ENCODE measurements around the gene BHMT.

BHMT gene

DNA sequence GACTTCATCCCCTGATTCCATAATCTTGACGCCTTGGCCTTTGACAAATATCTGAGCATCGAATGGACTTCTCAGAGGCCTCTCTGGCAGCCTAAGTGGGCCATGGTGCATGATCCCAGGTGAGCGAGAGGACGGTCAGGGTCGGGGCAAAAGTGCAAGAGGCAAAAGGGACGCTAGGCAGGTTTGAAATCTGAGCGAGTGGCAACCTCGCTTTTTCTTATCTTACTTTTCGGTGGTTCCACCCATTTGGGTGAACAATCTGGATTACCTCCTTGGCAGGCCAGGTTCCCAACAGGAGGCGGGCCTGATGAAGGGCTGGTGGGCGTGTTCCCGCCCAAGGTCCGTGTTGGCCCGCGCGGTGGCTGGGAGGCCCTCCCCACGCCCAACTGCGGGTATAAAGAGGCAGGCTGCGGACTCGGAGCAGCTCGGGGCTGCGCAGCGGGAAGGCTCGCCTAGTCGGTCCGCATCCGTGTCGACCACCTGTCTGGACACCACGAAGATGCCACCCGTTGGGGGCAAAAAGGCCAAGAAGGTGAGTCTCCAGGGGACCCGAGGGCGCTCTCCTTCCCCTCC is at the start of gene BHMT:
TSS of gene BHMT (plus strand) at position 423 of the 573 bp plus-strand sequence. CDS start at position 500, 77 bp downstream.
- DNase-seq (ENCODE audit: low read depth) = no peak

- DNase-seq (ENCODE audit: low read depth) = no peak
Measured at GRCh38 chr5:79062436-79062835, 49.2 kb upstream of the BHMT start.

DNA sequence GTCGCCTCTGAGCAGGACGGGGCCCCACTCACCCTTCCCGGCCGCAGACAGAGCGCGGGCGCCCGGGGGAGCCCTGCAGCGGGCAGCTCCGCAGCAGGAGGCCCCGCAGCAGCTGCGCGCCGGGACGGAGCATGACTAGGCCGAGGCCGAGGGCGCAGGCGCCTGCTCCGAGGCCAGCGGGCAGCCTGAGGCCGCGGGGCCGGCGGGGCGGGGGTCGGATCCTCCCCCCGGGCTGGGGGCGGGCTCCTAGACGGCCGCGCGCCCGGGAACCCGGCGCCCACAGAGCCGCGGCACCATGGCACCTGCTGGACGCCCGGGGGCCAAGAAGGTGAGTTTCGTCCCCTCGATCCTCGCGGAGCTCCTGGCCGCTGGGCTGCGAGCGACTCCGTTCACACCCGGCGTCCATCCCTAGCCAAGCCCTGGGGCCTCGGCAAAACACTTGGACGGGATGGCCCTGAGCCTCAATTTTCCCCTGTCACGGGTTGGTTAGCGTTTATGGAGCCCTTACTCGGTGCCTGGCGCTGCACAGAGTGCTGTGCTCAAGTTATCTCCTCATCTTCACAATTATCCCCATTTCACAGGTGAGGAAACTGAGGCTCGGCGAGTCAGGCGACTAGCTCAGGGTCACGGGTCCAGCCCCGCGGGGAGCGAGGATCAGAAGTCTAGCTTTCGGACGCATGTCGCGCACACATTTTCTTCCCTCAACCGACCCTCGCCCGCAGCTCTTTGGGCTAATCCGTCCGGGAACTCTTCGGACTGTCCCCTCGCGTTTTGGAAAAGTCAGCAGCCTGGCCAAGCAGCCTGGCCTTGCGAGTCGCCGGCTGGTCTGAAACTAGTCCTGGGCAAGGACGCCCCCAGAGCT is 41.9 kb upstream of the BHMT start, which contains the start of the genes BHMT2 and DMGDH:
TSS of gene BHMT2 (plus strand) at position 280 of the 862 bp plus-strand sequence. CDS start at position 296, 16 bp downstream.
TSS of gene DMGDH (minus strand) at position 187 of the 862 bp plus-strand sequence. CDS start at position 133, 54 bp downstream.
- peak; percentile 58 for DNase-seq (ENCODE audit: low read depth)

GRCh38 chr5:79070350-79070667 is 41.3 kb upstream of the BHMT start:
- DNase-seq (ENCODE audit: low read depth) = peak; percentile 10

DNA sequence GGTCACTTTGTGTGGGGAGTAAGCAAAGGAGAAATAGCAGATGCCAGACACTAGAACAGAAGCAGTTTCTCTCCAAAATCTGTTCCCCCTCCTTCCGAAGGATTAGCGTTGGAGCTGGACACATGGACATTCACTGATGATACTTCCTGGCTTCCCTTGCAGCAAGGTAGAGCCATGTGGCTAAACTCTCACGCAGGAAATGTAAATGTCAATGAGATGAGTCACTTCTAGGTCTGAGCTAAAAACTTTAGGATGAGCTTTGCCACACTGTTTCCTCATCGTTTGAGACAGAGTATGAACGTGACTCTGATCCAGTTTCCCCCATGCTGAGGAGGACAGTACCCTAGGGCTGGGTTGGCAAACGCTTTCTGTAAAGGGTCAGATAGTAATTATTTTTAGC is 37.0 kb upstream of the BHMT start:
- DNase-seq (ENCODE audit: low read depth) = peak; percentile 55

DNA sequence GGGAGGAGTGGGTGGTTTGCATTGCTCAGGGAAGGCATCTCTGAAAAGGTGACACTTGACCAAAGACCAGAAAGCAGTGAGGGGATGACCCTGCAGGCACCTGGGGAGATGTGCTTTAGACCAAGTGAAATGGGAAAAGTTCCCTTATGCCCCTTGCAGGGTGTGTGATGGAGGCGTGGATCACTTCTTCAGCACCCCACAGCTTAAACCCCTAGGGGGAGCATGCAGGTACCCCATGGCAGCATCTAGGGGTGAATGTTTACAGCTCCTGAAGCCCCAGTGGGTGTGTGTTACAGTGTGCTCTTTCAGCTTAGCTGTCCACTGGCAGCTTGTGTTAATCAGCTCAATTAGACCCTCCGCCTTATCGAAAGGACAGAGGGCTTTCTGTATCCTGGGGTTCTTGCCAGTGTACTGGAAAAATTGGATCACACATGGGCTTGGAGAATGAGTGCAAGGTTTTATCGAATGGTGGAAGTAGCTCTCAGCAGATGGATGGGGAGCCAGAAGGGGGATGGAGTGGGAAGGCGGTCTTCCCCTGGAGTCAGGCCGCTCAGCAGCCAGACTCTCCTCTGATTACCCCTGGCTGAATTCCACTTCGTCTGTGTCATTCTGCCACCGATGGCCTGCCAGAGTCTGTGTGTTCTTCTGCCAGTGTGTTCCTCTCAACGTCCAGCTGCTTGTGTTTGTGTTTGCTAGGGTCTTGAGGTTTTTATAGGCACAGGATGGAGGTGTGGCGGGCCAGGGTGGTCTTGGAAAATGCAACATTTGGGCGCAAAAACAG is 35.8 kb upstream of the BHMT start:
- DNase-seq (ENCODE audit: low read depth) = no peak

DNA sequence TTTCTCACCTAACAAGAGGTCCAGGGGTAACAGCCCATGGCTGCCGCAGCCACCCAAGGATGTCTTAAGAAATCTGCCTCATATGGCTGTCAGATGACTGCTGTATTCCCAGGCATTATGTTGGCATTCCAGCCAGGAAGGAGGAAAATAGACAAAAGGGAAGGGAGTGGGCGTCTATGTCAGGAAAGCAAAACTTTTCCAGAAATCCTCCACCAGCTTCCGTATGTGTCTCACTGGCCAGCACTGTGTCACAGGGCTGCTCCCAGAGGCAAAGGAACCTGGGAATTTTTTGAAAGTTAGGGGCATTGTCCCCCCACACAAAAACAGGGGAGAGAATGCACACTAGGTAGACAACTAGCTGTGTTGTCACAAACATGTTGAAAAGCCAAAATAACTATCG is 34.8 kb upstream of the BHMT start:
- no peak for DNase-seq (ENCODE audit: low read depth)

DNA sequence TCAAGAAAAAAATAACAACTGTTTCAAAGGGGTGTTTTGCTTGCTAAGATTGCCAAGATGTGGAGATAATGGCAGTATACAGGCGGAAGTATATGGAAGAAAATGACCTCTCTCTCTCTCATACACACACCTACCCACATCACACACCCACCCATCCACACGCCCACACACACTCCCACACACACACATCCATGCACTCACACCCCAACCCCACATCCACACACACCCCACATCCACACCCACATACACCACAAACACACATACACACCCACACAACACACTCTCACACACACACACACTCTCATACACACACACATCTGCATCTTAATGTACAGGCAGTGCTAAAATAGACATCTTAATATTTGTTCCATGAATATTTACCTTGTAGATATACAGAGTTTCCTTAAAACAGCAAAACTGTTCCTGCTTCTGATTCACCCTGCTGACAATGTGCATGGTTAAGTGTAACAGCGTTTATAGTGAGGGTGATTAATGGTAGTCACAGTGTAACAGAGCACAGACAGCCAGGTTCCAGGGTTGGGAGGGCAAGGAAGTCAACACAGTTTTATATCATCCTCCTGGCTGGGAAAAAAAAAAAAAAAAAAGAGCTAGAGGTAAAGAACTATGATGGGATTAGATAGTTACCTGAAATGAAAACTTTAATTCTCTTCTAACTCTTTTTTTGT is 33.8 kb upstream of the BHMT start:
- DNase-seq (ENCODE audit: low read depth) = peak; percentile 36

DNA sequence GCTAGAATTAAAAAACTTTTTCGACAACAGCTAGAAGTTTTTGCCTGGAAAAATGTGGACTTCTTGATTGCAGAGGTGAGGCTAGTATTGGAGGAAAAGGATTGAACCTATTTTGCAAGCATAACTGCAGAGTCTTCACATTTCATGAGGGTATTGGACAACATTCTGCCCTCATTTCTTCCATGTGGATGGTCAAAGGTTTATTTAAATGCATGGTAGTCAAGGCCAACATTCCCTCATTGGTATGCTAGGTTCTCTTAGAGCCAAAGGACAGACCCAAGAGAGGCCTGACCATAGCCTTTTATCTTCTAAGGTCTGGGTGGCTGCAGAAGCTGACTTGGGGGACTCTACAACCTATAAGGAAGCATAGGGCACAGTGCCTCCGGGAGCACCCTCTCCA is 30.8 kb upstream of the BHMT start:
- DNase-seq (ENCODE audit: low read depth) = no peak

DNA sequence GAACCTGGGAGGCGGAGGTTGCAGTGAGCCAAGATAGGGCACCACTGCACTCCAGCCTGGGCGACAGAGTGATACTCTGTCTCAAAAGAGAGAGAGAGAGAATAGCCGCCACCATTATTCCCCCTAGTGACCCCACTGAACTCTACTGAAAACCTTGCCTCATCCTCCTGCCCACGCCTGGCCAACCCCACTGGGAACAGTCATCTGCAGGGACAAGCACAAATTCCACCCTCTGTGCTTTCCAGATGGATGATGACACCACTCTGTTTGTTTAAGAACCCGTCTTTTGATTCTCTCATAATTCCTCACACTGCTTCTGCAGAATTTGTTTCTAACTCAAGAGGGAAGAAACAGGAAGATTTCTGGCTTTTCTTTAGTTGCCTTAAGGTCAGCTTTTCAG is 29.8 kb upstream of the BHMT start:
- no peak for DNase-seq (ENCODE audit: low read depth)

DNA sequence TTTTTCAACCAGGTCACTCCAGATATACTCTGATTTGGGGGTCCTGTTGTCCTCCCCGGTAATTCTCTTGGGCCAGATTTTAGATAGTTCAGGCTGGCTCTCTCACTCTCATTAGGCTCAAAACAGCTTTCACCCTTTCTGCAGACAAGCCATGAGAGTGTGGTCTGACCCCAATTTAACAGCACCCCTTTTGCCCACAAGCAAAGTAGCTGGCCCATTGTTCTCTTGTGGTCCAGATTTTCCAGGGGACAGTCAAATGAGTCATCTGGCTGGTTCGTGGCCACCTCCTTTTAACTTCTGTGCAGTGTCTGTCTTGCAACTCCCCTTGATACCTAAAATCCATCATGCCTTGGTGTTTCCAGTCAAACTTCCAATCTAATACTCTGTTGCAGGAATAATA is 25.5 kb upstream of the BHMT start:
- DNase-seq (ENCODE audit: low read depth) = no peak

DNA sequence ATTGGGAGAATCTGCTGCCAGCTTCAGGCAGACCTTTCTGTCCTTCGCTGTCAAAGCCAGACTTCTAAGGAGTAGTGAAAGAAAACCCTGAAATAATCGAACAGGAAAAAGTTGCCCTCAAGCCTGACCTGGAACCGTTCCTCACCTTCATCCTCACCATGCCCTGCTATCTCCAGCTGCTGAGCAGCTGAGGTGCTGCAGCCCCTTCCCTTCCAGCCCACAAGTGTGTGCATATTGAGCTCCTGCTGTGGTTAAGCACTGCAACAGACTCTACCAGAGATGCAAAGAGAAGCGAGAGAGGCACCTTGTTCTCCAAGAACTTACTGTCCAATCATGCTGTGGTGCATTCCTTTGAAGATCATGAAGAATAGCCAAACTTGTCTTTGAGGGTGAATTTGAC is 23.1 kb upstream of the BHMT start:
- no peak for DNase-seq (ENCODE audit: low read depth)

- peak; percentile 10 for DNase-seq (ENCODE audit: low read depth)
Measured at GRCh38 chr5:79091064-79091463, 20.5 kb upstream of the BHMT start.

DNA sequence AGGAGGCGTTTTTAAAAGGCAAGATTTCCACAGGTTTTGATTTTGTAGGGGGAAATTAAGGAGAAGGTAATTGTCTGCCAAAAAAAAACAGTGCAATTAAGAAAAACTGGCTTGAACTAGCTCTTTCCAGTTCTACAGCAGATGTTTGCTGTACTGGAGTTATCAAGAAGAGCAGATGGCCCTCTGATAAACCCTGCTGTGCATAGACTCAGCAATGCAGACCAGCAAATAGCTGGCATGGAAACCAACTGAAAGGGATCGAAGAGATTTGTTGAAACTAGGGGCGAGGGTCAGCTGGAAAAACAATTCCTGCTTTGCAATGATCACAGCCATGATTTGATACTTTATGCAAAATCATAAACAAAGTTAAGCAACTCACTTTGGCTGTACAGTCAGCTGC is 17.8 kb upstream of the BHMT start:
- DNase-seq (ENCODE audit: low read depth) = no peak

GRCh38 chr5:79105868-79106267 is 5.7 kb upstream of the BHMT start:
- no peak for DNase-seq (ENCODE audit: low read depth)

DNA sequence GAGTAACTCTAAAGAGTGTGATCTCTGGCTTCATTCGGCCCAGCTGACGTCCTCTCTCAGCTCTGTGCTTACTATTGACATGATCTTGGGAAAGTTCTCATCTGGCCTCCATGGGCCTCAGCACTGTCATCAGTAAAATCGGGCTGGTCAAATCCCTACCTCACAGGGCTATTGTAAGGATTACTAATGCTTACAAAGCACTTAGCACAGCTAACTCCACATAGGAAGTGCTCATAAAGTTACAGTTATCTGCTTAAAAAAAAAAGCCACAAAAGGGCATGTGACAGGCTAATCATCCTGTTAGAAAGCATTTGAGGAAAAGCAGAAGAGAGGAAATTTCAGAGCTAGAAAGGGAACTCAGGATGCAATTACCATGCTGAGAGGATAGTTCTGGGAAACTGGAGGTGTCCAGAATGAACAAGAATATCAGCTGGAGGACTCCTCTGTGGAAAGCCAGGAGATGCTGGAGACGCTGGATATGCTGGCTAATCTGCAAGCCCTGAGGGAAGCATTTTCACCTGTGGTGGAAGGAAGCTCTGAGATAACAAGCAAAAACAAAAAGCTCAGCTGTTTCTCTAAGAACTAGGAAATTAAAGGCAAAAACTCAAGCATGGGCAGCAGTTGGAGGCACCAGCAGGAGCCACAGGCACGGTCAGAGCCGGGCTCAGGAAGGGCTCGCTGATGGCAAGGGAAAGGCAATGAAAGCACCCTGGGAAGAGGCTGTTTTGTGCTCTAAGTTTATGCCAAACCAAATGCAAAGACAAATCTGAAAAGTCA is 4.4 kb upstream of the BHMT start:
- DNase-seq (ENCODE audit: low read depth) = peak; percentile 32

GRCh38 chr5:79108086-79108485 is 3.5 kb upstream of the BHMT start:
- no peak for DNase-seq (ENCODE audit: low read depth)

DNA sequence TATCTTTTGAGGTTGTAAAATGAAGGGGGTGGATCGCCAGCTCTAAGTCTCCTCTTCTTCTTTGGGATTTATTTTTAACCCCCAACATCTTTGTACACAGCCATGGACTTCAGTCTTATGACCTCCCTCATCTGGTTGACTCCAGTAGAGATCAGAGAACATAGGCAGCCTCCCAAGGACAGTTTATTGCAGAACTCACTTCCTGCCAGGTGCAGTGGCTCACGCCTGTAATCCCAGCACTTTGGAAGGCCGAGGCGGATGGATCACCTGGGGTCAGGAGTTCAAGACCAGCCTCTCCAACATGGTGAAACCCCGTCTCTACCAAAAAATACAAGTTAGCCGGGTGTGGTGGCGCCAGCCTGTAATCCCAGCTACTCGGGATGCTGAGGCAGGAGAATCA is 2.8 kb upstream of the BHMT start:
- no peak for DNase-seq (ENCODE audit: low read depth)

GRCh38 chr5:79109527-79110492 is 1.8 kb upstream of the BHMT start:
- no peak for DNase-seq (ENCODE audit: low read depth)

All from amniotic epithelial cell (primary cell).